HG02840 (cell line): ENCODE data around the gene LRP2.

Source experiments
- ATAC-seq: cut with Tn5 transposase; IDR thresholded peaks from one replicate; pipeline ENCODE4 v1.9.1; 2021; ENCODE audit warnings: mild to moderate bottlenecking, moderate library complexity, moderate number of reproducible peaks; ENCODE audit not compliant: unreplicated experiment, low FRiP score

The LRP2 gene

GRCh38 chr2:169185711-169186110 is 176.6 kb downstream of the LRP2 start:
- ATAC-seq, result no peak

- ATAC-seq, result no peak
These were observed 178.3 kb downstream of the LRP2 start for GRCh38 chr2:169184074-169184473.

GRCh38 chr2:169182573-169182972 is 179.8 kb downstream of the LRP2 start:
- no peak for ATAC-seq

GRCh38 chr2:169178804-169179390 is 183.4 kb downstream of the LRP2 start:
- ATAC-seq, result no peak

GRCh38 chr2:169178364-169178763 is 184.0 kb downstream of the LRP2 start:
- no peak for ATAC-seq

- ATAC-seq, result no peak
These were observed 187.2 kb downstream of the LRP2 start for GRCh38 chr2:169175112-169175511.

GRCh38 chr2:169173876-169174275 is 188.5 kb downstream of the LRP2 start:
- ATAC-seq, result no peak

GRCh38 chr2:169172914-169173313 is 189.4 kb downstream of the LRP2 start:
- no peak for ATAC-seq

GRCh38 chr2:169172151-169172735 is 190.1 kb downstream of the LRP2 start:
- ATAC-seq, result no peak

- no peak for ATAC-seq
These were observed 196.5 kb downstream of the LRP2 start for GRCh38 chr2:169165791-169166190.

GRCh38 chr2:169164311-169164710 is 198.0 kb downstream of the LRP2 start:
- ATAC-seq, result no peak

GRCh38 chr2:169162613-169163012 is 199.7 kb downstream of the LRP2 start:
- no peak for ATAC-seq

GRCh38 chr2:169160926-169161481 is 201.3 kb downstream of the LRP2 start:
- ATAC-seq, result no peak

- ATAC-seq, result no peak
These were observed 202.6 kb downstream of the LRP2 start for GRCh38 chr2:169159686-169160085.

- no peak for ATAC-seq
These were observed 203.5 kb downstream of the LRP2 start for GRCh38 chr2:169158874-169159273.

- no peak for ATAC-seq
These were observed 216.1 kb downstream of the LRP2 start for GRCh38 chr2:169146220-169146619.

GRCh38 chr2:169143998-169144397 is 218.3 kb downstream of the LRP2 start:
- ATAC-seq, result no peak

- no peak for ATAC-seq
These were observed 220.5 kb downstream of the LRP2 start for GRCh38 chr2:169141713-169142352.

GRCh38 chr2:169139993-169140767 is 222.2 kb downstream of the LRP2 start:
- no peak for ATAC-seq

GRCh38 chr2:169139145-169139544 is 223.2 kb downstream of the LRP2 start:
- no peak for ATAC-seq

- no peak for ATAC-seq
These were observed 224.4 kb downstream of the LRP2 start for GRCh38 chr2:169137924-169138323.
